G401 (cell line): ENCODE data around the gene CLIC5. TPM values are rescaled to one million over a fixed set of nuclear protein-coding genes. Genes with fewer than 3 reads are reported as not detected.

Experiments
- DNase-seq: peaks from one replicate; pipeline ENCODE4 v3.0.0-alpha.2; 2015; ENCODE audit warnings: low spot score
- in situ Hi-C: cut with HindIII; loops from 2 replicates; pipeline ENCODE4 v1.10.0; 2016; ENCODE audit warnings: low sequenced_read_pairs, mixed read lengths
- total RNA-seq: library from RNA; depleted of rRNA; stranded (reverse); fragments of >200 nt; shearing (Covaris generic); gene quantifications from 2 replicates; pipeline ENCODE4 v1.2.3, GENCODE V29; 2014

CLIC5 gene
- total RNA-seq, 1 experiment from 2014 or later, result not detected

- in situ Hi-C loops, result loop anchor here (5.0 kb wide), 1 partner anchor 43 kb away; no protein-coding TSS in a partner anchor
- DNase-seq, result no peak
Observed at GRCh38 chr6:45969883-45970282, 45.8 kb downstream of the CLIC5 start.

GRCh38 chr6:45969026-45969425, 46.6 kb downstream of the CLIC5 start:
- in situ Hi-C loops, result loop anchor here (5.0 kb wide), 1 partner anchor 42 kb away; no protein-coding TSS in a partner anchor
- no peak for DNase-seq

GRCh38 chr6:45967363-45967762, 48.3 kb downstream of the CLIC5 start:
- in situ Hi-C loops, result loop anchor here (5.0 kb wide), 1 partner anchor 40 kb away; no protein-coding TSS in a partner anchor
- DNase-seq, result no peak

GRCh38 chr6:45966797-45967196, 48.9 kb downstream of the CLIC5 start:
- DNase-seq, result no peak
- in situ Hi-C loops, result loop anchor here (5.0 kb wide), 1 partner anchor 39 kb away; no protein-coding TSS in a partner anchor

GRCh38 chr6:45966340-45966739, 49.3 kb downstream of the CLIC5 start:
- in situ Hi-C loops, result loop anchor here (5.0 kb wide), 1 partner anchor 39 kb away; no protein-coding TSS in a partner anchor
- no peak for DNase-seq

GRCh38 chr6:45965792-45966191, 49.9 kb downstream of the CLIC5 start:
- in situ Hi-C loops, result loop anchor here (5.0 kb wide), 1 partner anchor 38 kb away; no protein-coding TSS in a partner anchor

GRCh38 chr6:45965007-45965406, 50.7 kb downstream of the CLIC5 start:
- in situ Hi-C loops, result loop anchor here (5.0 kb wide), 1 partner anchor 38 kb away; no protein-coding TSS in a partner anchor
- DNase-seq, result no peak

More at GRCh38 chr6:45965792-45966191, 49.9 kb downstream of the CLIC5 start:
- DNase-seq, result no peak

- DNase-seq, result no peak
- in situ Hi-C loops, result no loop called here
Observed at GRCh38 chr6:45964300-45964699, 51.4 kb downstream of the CLIC5 start.

GRCh38 chr6:45963896-45964295, 51.8 kb downstream of the CLIC5 start:
- in situ Hi-C loops, result no loop called here
- DNase-seq, result no peak

- no peak for DNase-seq
- in situ Hi-C loops, result no loop called here
Observed at GRCh38 chr6:45961125-45961524, 54.5 kb downstream of the CLIC5 start.

GRCh38 chr6:45959534-45960145, 56.0 kb downstream of the CLIC5 start:
- DNase-seq, result no peak
- in situ Hi-C loops, result no loop called here

- no peak for DNase-seq
- in situ Hi-C loops, result no loop called here
Observed at GRCh38 chr6:45956663-45957062, 59.0 kb downstream of the CLIC5 start.

- in situ Hi-C loops, result no loop called here
- no peak for DNase-seq
Observed at GRCh38 chr6:45956176-45956575, 59.5 kb downstream of the CLIC5 start.

GRCh38 chr6:45955597-45955996, 60.1 kb downstream of the CLIC5 start:
- in situ Hi-C loops, result no loop called here
- no peak for DNase-seq

- no peak for DNase-seq
- in situ Hi-C loops, result no loop called here
Observed at GRCh38 chr6:45952546-45952945, 63.1 kb downstream of the CLIC5 start.

- DNase-seq, result no peak
- in situ Hi-C loops, result no loop called here
Observed at GRCh38 chr6:45952168-45952529, 63.5 kb downstream of the CLIC5 start.

- in situ Hi-C loops, result no loop called here
- DNase-seq, result no peak
Observed at GRCh38 chr6:45951321-45952167, 64.1 kb downstream of the CLIC5 start.

- in situ Hi-C loops, result no loop called here
Observed at GRCh38 chr6:45949256-45949655, 66.4 kb downstream of the CLIC5 start.

GRCh38 chr6:45947807-45948206, 67.9 kb downstream of the CLIC5 start:
- in situ Hi-C loops, result no loop called here
- DNase-seq, result no peak

More at GRCh38 chr6:45949256-45949655, 66.4 kb downstream of the CLIC5 start:
- DNase-seq, result no peak

GRCh38 chr6:45946887-45947286, 68.8 kb downstream of the CLIC5 start:
- no peak for DNase-seq
- in situ Hi-C loops, result no loop called here
